ENCODE data around the gene SLC27A4.

SLC27A4 gene

GRCh38 chr9:128382261-128382660, 41.9 kb downstream of the SLC27A4 start:
- no peak overlapping the region for H3K27ac ChIP-seq (ENCODE audit: low read length)
- H3K27me3 ChIP-seq (ENCODE audit: control insufficient read depth, insufficient read depth, low read length): peaks cover 4% of the 10 kb centered on the region; the same call in 1 of the 2 replicates
- no peak overlapping the region for H3K4me3 ChIP-seq (ENCODE audit: low read length)
- H3K9me3 ChIP-seq (ENCODE audit: control insufficient read depth, insufficient read depth, low read length): no peaks in the 10 kb centered on the region
- H3K36me3 ChIP-seq (ENCODE audit: control insufficient read depth, insufficient read depth, low read length): no peaks in the 10 kb centered on the region
- H3K4me1 ChIP-seq (ENCODE audit: control insufficient read depth, insufficient read depth, low read length): peaks cover 25% of the 10 kb centered on the region
- no CpG with 5 or more reads among the region's 6 CpGs for WGBS (ENCODE audit: insufficient coverage, insufficient read length)
- no peak for DNase-seq (ENCODE audit: low read depth, low spot score)

- H3K27me3 ChIP-seq (ENCODE audit: control insufficient read depth, insufficient read depth, low read length): peaks cover 6% of the 10 kb centered on the region; the same call in 1 of the 2 replicates
- no peaks in the 10 kb centered on the region for H3K9me3 ChIP-seq (ENCODE audit: control insufficient read depth, insufficient read depth, low read length)
- H3K4me3 ChIP-seq (ENCODE audit: low read length): no peak overlapping the region
- WGBS (ENCODE audit: insufficient coverage, insufficient read length): no CpG with 5 or more reads among the region's 9 CpGs
- H3K27ac ChIP-seq (ENCODE audit: low read length): no peak overlapping the region
- no peak for DNase-seq (ENCODE audit: low read depth, low spot score)
- no peaks in the 10 kb centered on the region for H3K36me3 ChIP-seq (ENCODE audit: control insufficient read depth, insufficient read depth, low read length)
- H3K4me1 ChIP-seq (ENCODE audit: control insufficient read depth, insufficient read depth, low read length): peaks cover 25% of the 10 kb centered on the region
Measured at GRCh38 chr9:128383007-128383753, 42.9 kb downstream of the SLC27A4 start.

GRCh38 chr9:128383791-128384190, 43.5 kb downstream of the SLC27A4 start:
- no peak for DNase-seq (ENCODE audit: low read depth, low spot score)
- WGBS (ENCODE audit: insufficient coverage, insufficient read length): no CpG with 5 or more reads among the region's 8 CpGs
- H3K4me3 ChIP-seq (ENCODE audit: low read length): no peak overlapping the region

GRCh38 chr9:128384801-128385495, 44.6 kb downstream of the SLC27A4 start:
- H3K36me3 ChIP-seq (ENCODE audit: control insufficient read depth, insufficient read depth, low read length): no peaks in the 10 kb centered on the region
- H3K4me1 ChIP-seq (ENCODE audit: control insufficient read depth, insufficient read depth, low read length): peaks cover 28% of the 10 kb centered on the region
- H3K9me3 ChIP-seq (ENCODE audit: control insufficient read depth, insufficient read depth, low read length): no peaks in the 10 kb centered on the region
- H3K4me3 ChIP-seq (ENCODE audit: low read length): no peak overlapping the region
- WGBS (ENCODE audit: insufficient coverage, insufficient read length): no CpG with 5 or more reads among the region's 7 CpGs
- no peak for DNase-seq (ENCODE audit: low read depth, low spot score)
- H3K27me3 ChIP-seq (ENCODE audit: control insufficient read depth, insufficient read depth, low read length): peaks cover 10% of the 10 kb centered on the region; the same call in 1 of the 2 replicates
- H3K27ac ChIP-seq (ENCODE audit: low read length): no peak overlapping the region

More at GRCh38 chr9:128383791-128384190, 43.5 kb downstream of the SLC27A4 start:
- peaks cover 25% of the 10 kb centered on the region for H3K4me1 ChIP-seq (ENCODE audit: control insufficient read depth, insufficient read depth, low read length)
- no peak overlapping the region for H3K27ac ChIP-seq (ENCODE audit: low read length)
- H3K9me3 ChIP-seq (ENCODE audit: control insufficient read depth, insufficient read depth, low read length): no peaks in the 10 kb centered on the region
- H3K36me3 ChIP-seq (ENCODE audit: control insufficient read depth, insufficient read depth, low read length): no peaks in the 10 kb centered on the region
- H3K27me3 ChIP-seq (ENCODE audit: control insufficient read depth, insufficient read depth, low read length): peaks cover 6% of the 10 kb centered on the region; the same call in 1 of the 2 replicates

GRCh38 chr9:128385496-128386460, 45.5 kb downstream of the SLC27A4 start:
- Histone ChIP-seq H3K27ac (ENCODE audit: low read length) (no peak overlapping the region), H3K36me3 (ENCODE audit: control insufficient read depth, insufficient read depth, low read length) (no peaks in the 10 kb centered on the region), H3K4me3 (ENCODE audit: low read length) (no peak overlapping the region), H3K4me1 (ENCODE audit: control insufficient read depth, insufficient read depth, low read length) (peaks cover 32% of the 10 kb centered on the region), H3K27me3 (ENCODE audit: control insufficient read depth, insufficient read depth, low read length) (peaks cover 16% of the 10 kb centered on the region), H3K9me3 (ENCODE audit: control insufficient read depth, insufficient read depth, low read length) (no peaks in the 10 kb centered on the region)
- WGBS (ENCODE audit: insufficient coverage, insufficient read length): no CpG with 5 or more reads among the region's 18 CpGs
- DNase-seq (ENCODE audit: low read depth, low spot score): no peak

GRCh38 chr9:128388150-128388549, 47.8 kb downstream of the SLC27A4 start:
- H3K27ac ChIP-seq (ENCODE audit: low read length): no peak overlapping the region
- no CpG with 5 or more reads among the region's 10 CpGs for whole genome bisulfite sequencing (ENCODE audit: insufficient coverage, insufficient read length)
- no peak for DNase-seq (ENCODE audit: low read depth, low spot score)
- no peaks in the 10 kb centered on the region; the same call in 1 of the 2 replicates for H3K36me3 ChIP-seq (ENCODE audit: control insufficient read depth, insufficient read depth, low read length)
- H3K4me3 ChIP-seq (ENCODE audit: low read length): no peak overlapping the region
- H3K9me3 ChIP-seq (ENCODE audit: control insufficient read depth, insufficient read depth, low read length): no peaks in the 10 kb centered on the region
- H3K27me3 ChIP-seq (ENCODE audit: control insufficient read depth, insufficient read depth, low read length): peaks cover 36% of the 10 kb centered on the region
- peaks cover 25% of the 10 kb centered on the region for H3K4me1 ChIP-seq (ENCODE audit: control insufficient read depth, insufficient read depth, low read length)

- no CpG with 5 or more reads among the region's 13 CpGs for WGBS (ENCODE audit: insufficient coverage, insufficient read length)
- Histone ChIP-seq H3K4me1 (ENCODE audit: control insufficient read depth, insufficient read depth, low read length) (peaks cover 26% of the 10 kb centered on the region), H3K36me3 (ENCODE audit: control insufficient read depth, insufficient read depth, low read length) (no peaks in the 10 kb centered on the region; the same call in 1 of the 2 replicates)
Measured at GRCh38 chr9:128389395-128390149, 49.2 kb downstream of the SLC27A4 start.

GRCh38 chr9:128390150-128390812, 50.0 kb downstream of the SLC27A4 start:
- WGBS (ENCODE audit: insufficient coverage, insufficient read length): no CpG with 5 or more reads among the region's 11 CpGs
- no peak for DNase-seq (ENCODE audit: low read depth, low spot score)
- peaks cover 21% of the 10 kb centered on the region for H3K4me1 ChIP-seq (ENCODE audit: control insufficient read depth, insufficient read depth, low read length)
- no peak overlapping the region for H3K27ac ChIP-seq (ENCODE audit: low read length)
- H3K27me3 ChIP-seq (ENCODE audit: control insufficient read depth, insufficient read depth, low read length): peaks cover 53% of the 10 kb centered on the region
- H3K36me3 ChIP-seq (ENCODE audit: control insufficient read depth, insufficient read depth, low read length): no peaks in the 10 kb centered on the region; the same call in 1 of the 2 replicates
- no peaks in the 10 kb centered on the region for H3K9me3 ChIP-seq (ENCODE audit: control insufficient read depth, insufficient read depth, low read length)
- H3K4me3 ChIP-seq (ENCODE audit: low read length): no peak overlapping the region

More at GRCh38 chr9:128389395-128390149, 49.2 kb downstream of the SLC27A4 start:
- Histone ChIP-seq H3K27me3 (ENCODE audit: control insufficient read depth, insufficient read depth, low read length) (peaks cover 46% of the 10 kb centered on the region), H3K27ac (ENCODE audit: low read length) (no peak overlapping the region), H3K4me3 (ENCODE audit: low read length) (no peak overlapping the region), H3K9me3 (ENCODE audit: control insufficient read depth, insufficient read depth, low read length) (no peaks in the 10 kb centered on the region)
- no peak for DNase-seq (ENCODE audit: low read depth, low spot score)

Measured in iPS DF 6.9 (cell line).